Esophagus squamous epithelium (tissue), 4 donors: ENCODE measurements around the gene HCLS1.

Experiments
- POLR2A ChIP-seq, 4 donors: fragments of 450-650 bp; IDR thresholded peaks; one replicate each; pipeline ENCODE4 v1.6.1; 2017; ENCODE audit warnings: antibody characterized with exemption in 4 of 4, mild to moderate bottlenecking in 4 of 4, moderate library complexity in 3 of 4
- TF ChIP-seq, protein P1 (sequence below), 6 experiments: fragments of 450-650 bp in 4 of 6; fragments of 200-600 bp in 2 of 6; sonication (generic) in 2 of 6; IDR thresholded peaks; one replicate each; pipeline ENCODE4 v1.5.1; 2016 to 2019; ENCODE audit warnings: antibody characterized with exemption in 6 of 6, mild to moderate bottlenecking in 4 of 6, moderate library complexity in 4 of 6

DNA sequence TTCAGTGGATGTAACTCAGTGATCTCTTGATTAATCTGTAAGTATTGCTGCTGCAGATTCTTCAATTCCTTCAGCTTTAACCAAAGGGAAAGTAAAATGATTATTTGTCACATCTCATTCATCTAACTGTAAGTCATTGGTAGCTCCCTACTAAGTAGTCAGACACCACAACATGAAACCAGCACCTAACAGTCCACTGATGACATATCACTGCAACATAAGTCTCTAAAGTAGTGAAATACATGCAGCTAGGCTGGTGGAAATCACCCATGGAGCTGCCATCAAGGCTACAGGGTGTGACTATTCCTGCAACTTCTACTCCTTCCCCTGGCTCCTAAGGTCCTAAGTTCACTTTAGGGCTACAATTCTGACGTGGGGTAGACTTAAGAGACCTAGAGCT lies 21.1 kb upstream of the HCLS1 start:
- TF ChIP-seq, protein P1, sequence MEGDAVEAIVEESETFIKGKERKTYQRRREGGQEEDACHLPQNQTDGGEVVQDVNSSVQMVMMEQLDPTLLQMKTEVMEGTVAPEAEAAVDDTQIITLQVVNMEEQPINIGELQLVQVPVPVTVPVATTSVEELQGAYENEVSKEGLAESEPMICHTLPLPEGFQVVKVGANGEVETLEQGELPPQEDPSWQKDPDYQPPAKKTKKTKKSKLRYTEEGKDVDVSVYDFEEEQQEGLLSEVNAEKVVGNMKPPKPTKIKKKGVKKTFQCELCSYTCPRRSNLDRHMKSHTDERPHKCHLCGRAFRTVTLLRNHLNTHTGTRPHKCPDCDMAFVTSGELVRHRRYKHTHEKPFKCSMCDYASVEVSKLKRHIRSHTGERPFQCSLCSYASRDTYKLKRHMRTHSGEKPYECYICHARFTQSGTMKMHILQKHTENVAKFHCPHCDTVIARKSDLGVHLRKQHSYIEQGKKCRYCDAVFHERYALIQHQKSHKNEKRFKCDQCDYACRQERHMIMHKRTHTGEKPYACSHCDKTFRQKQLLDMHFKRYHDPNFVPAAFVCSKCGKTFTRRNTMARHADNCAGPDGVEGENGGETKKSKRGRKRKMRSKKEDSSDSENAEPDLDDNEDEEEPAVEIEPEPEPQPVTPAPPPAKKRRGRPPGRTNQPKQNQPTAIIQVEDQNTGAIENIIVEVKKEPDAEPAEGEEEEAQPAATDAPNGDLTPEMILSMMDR (IDR thresholded peaks at IDR 0.05): no peak
- no peak for TF ChIP-seq POLR2A (IDR thresholded peaks at IDR 0.05)
